Endodermal cell (in vitro differentiated cells): ENCODE results near the gene TSPO. TPM values are rescaled to one million over a fixed set of nuclear protein-coding genes. Genes with fewer than 3 reads are reported as not detected.

Source experiments
- DNase-seq: peaks from one replicate; pipeline ENCODE4 v3.0.0-alpha.2; 2017
- H3K27ac ChIP-seq: 2 replicates; pipeline ENCODE4 v1.5.1; 2013; ENCODE audit warnings: mild to moderate bottlenecking, low read depth, low read length, moderate library complexity
- H3K27me3 ChIP-seq: 2 replicates; pipeline ENCODE4 v1.6.1; 2013; ENCODE audit warnings: mild to moderate bottlenecking, low read length, moderate library complexity; ENCODE audit not compliant: insufficient read depth, control insufficient read depth, poor library complexity, severe bottlenecking
- H3K36me3 ChIP-seq: 2 replicates; pipeline ENCODE4 v1.7.0; 2013; ENCODE audit warnings: mild to moderate bottlenecking, low read length, moderate library complexity; ENCODE audit not compliant: control insufficient read depth, insufficient read depth
- H3K4me1 ChIP-seq: one replicate; pipeline ENCODE4 v1.7.0; 2013; ENCODE audit warnings: low read length; ENCODE audit not compliant: control insufficient read depth, insufficient read depth
- H3K4me3 ChIP-seq: 2 replicates; pipeline ENCODE4 v1.5.1; 2013; ENCODE audit warnings: mild to moderate bottlenecking, low read length, moderate library complexity
- H3K9ac ChIP-seq: 2 replicates; pipeline ENCODE4 v1.6.1; 2013; ENCODE audit warnings: mild to moderate bottlenecking, low read length, moderate library complexity; ENCODE audit not compliant: poor library complexity, severe bottlenecking; ENCODE audit errors: extremely low read depth
- H3K9me3 ChIP-seq: 2 replicates; pipeline ENCODE4 v1.6.1; 2013; ENCODE audit warnings: mild to moderate bottlenecking, low read length, moderate library complexity; ENCODE audit not compliant: control insufficient read depth
- H3K27ac Mint-ChIP-seq: 2 replicates; pipeline ENCODE4 v1.8.0; 2020; ENCODE audit warnings: mixed read lengths
- H3K27me3 Mint-ChIP-seq: 2 replicates; pipeline ENCODE4 v1.8.0; 2021; ENCODE audit warnings: mild to moderate bottlenecking, mixed read lengths; ENCODE audit not compliant: insufficient read depth
- H3K36me3 Mint-ChIP-seq: 2 replicates; pipeline ENCODE4 v1.8.0; 2020; ENCODE audit warnings: low read depth, mixed read lengths
- H3K4me1 Mint-ChIP-seq: 2 replicates; pipeline ENCODE4 v1.8.0; 2020; ENCODE audit warnings: mixed read lengths
- H3K4me3 Mint-ChIP-seq: 2 replicates; pipeline ENCODE4 v1.8.0; 2020; ENCODE audit warnings: mild to moderate bottlenecking, moderate library complexity, mixed read lengths
- H3K9me3 Mint-ChIP-seq: 2 replicates; pipeline ENCODE4 v1.8.0; 2020; ENCODE audit warnings: mild to moderate bottlenecking, mixed read lengths
- whole genome bisulfite sequencing, 2 experiments: methylation state at CpG; one replicate each; pipeline versions ENCODE4 v1.1.5 to v1.1.7; 2013; ENCODE audit warnings: missing lambda C conversion rate in 2 of 2, mixed read lengths in 1 of 2; ENCODE audit not compliant: insufficient coverage in 1 of 2, insufficient read length in 1 of 2; 5-methylcytosine and 5-hydroxymethylcytosine counted together
- total RNA-seq, 2 donors: library from RNA; stranded (reverse); fragmentation: NEBNext Ultra II Directional in 1 of 2; extraction: Animal tissue kit (Norgen Biotek cat#: 25700) in 1 of 2; gene quantifications; 2 replicates in 1 of 2; 3 replicates in 1 of 2; pipeline ENCODE4 v1.2.1, GENCODE V29; 2021
- TF ChIP-seq, protein P1 (sequence below): fragments of 200-600 bp; sonication (generic); conservative IDR thresholded peaks from 2 replicates; pipeline ENCODE4 v1.5.0; 2021; ENCODE audit warnings: antibody characterized with exemption, mild to moderate bottlenecking

The TSPO gene
- total RNA-seq, 2 donors from 2014 or later = 9.6 to 12.3 TPM

DNA sequence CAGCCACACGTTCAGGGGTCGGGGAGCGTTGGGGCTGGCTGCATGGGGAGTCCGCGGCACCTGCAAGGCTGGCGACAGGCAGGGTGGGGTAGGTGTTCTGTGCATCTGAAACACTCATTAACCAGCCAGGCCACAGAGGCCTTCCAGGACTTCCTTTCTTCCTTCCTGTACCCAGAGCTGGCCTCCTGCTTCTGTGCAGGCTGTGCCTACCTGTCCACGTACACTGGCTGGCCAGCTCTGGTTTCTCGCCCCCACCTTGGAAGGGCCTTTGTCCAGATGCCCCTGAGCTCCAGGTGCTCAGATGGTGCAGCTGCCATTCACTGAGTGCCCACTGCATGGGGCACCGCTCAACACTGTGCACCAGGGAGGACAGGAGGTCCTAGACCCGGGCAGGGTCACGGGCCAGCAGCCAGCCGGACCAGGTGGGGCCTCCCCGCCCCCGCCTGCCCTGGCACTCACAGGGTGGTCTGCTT lies 19.7 kb downstream of the TSPO start:
- no peaks in the 10 kb centered on the region for H3K9me3 ChIP-seq
- no peaks in the 10 kb centered on the region for H3K27me3 ChIP-seq
- H3K27ac ChIP-seq = no peak overlapping the region
- peaks cover 32% of the 10 kb centered on the region for H3K36me3 ChIP-seq
- TF ChIP-seq, protein P1, sequence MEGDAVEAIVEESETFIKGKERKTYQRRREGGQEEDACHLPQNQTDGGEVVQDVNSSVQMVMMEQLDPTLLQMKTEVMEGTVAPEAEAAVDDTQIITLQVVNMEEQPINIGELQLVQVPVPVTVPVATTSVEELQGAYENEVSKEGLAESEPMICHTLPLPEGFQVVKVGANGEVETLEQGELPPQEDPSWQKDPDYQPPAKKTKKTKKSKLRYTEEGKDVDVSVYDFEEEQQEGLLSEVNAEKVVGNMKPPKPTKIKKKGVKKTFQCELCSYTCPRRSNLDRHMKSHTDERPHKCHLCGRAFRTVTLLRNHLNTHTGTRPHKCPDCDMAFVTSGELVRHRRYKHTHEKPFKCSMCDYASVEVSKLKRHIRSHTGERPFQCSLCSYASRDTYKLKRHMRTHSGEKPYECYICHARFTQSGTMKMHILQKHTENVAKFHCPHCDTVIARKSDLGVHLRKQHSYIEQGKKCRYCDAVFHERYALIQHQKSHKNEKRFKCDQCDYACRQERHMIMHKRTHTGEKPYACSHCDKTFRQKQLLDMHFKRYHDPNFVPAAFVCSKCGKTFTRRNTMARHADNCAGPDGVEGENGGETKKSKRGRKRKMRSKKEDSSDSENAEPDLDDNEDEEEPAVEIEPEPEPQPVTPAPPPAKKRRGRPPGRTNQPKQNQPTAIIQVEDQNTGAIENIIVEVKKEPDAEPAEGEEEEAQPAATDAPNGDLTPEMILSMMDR = no peak
- H3K4me1 Mint-ChIP-seq = no peaks in the 10 kb centered on the region
- no peak overlapping the region for H3K27ac Mint-ChIP-seq
- peaks cover 53% of the 10 kb centered on the region for H3K36me3 Mint-ChIP-seq
- 87 to 93% methylated on average over 12 to 14 of the region's 14 CpGs for WGBS, 2 experiments
- no peak overlapping the region for H3K9ac ChIP-seq
- no peaks in the 10 kb centered on the region for H3K9me3 Mint-ChIP-seq
- no peak for DNase-seq
- no peaks in the 10 kb centered on the region for H3K27me3 Mint-ChIP-seq
- no peaks in the 10 kb centered on the region for H3K4me1 ChIP-seq
- H3K4me3 Mint-ChIP-seq = no peak overlapping the region
- H3K4me3 ChIP-seq = no peak overlapping the region

DNA sequence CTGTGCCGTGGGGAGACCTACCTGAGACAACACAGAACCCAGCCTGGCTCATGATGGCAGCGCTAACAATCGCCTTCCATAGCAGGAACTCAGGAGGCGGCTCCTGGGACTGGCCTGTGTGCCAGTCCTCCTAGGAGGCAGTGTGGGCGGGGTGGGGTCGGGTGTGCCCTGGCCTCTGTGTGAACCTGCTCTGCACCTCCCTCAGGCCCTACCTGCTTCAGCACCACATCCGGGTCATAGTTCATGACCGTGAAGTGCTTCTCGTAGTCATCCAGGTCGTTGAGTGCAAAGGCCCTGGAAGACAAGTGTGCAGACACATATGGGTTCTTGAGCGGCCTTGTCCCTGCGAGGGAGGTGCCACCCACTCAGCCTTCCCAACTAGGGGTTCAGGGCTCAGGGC lies 20.2 kb downstream of the TSPO start:
- Histone ChIP-seq H3K9me3 (no peaks in the 10 kb centered on the region), H3K9ac (no peak overlapping the region), H3K36me3 (peaks cover 32% of the 10 kb centered on the region), H3K27ac (no peak overlapping the region), H3K27me3 (no peaks in the 10 kb centered on the region), H3K4me1 (no peaks in the 10 kb centered on the region), H3K4me3 (no peak overlapping the region)
- Mint-ChIP-seq H3K36me3 (peaks cover 57% of the 10 kb centered on the region), H3K27ac (no peak overlapping the region), H3K4me1 (no peaks in the 10 kb centered on the region), H3K9me3 (no peaks in the 10 kb centered on the region), H3K27me3 (no peaks in the 10 kb centered on the region), H3K4me3 (no peak overlapping the region)
- 92 to 93% methylated on average over 8 to 12 of the region's 12 CpGs for WGBS, 2 experiments
- no peak for DNase-seq
- TF ChIP-seq, protein P1 = no peak

GRCh38 chr22:43172191-43172590 lies 20.8 kb downstream of the TSPO start:
- WGBS, 2 experiments = 95% methylated on average over 19 of the region's 19 CpGs
- H3K27ac ChIP-seq = no peak overlapping the region
- no peak for DNase-seq
- no peaks in the 10 kb centered on the region for H3K27me3 ChIP-seq
- H3K4me1 ChIP-seq = no peaks in the 10 kb centered on the region
- Mint-ChIP-seq H3K27ac (no peak overlapping the region), H3K4me1 (no peaks in the 10 kb centered on the region), H3K4me3 (no peak overlapping the region), H3K27me3 (no peaks in the 10 kb centered on the region), H3K36me3 (peaks cover 56% of the 10 kb centered on the region), H3K9me3 (no peaks in the 10 kb centered on the region)
- peaks cover 35% of the 10 kb centered on the region for H3K36me3 ChIP-seq
- no peak overlapping the region for H3K9ac ChIP-seq
- TF ChIP-seq, protein P1 = no peak
- no peak overlapping the region for H3K4me3 ChIP-seq
- no peaks in the 10 kb centered on the region for H3K9me3 ChIP-seq
